Activated T-cell treated with anti-CD3 and anti-CD28 coated beads for 4 hours (primary cell): ENCODE measurements around the gene POLE2.

Experiments
- DNase-seq: peaks from one replicate; pipeline ENCODE4 v3.0.0-alpha.2; 2020

Gene POLE2

DNA sequence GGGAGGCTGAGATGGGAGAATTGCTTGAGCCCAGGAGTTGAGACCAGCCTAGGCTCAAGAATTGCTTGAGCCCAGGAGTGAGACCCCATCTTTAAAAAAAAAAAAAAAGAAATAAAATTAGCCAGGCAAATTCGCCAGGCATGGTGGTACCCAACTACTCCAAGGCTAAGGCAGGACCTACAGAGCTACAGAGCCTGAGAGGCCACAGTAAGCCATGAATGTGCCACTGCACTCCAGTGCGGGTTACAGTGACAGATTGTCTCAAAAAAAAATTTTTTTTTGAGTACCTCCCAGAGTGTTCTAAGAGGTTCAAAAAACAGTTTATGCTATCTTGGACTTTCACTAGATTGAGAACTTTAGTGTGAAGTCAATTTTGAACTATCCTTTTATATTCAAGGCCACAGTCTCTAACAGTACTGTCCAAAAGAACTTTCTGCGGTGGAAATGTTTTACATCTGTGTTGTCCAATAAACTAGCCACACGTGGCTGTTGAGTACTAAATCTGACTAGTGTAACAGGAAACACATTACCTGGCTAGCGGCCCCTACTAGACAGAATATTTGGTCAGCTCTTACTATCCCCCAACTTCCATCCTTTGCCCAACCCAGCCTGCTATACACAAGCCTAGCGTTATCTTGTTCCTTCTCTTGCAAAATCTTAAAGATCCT lies 70.0 kb downstream of the POLE2 start:
- no peak for DNase-seq

GRCh38 chr14:49615776-49616175 lies 72.2 kb downstream of the POLE2 start:
- DNase-seq = no peak

DNA sequence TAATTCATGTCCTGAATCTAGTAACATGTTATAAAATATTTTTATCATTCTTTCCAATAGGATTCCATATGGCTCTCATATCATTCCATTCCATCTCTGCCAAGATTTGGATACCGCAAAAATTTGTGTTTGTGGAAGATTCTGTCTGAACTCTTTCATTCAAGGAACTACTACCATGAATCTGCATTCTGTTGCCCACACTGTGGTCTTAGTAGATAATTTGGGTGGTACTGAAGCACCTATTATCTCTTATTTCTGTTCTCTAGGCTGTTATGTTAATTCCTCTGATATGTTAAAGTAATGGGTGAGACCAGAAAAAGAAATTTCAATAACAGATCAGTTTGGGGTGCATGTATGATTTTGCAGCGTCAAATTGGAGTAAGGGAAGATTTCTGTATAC lies 73.8 kb downstream of the POLE2 start:
- no peak for DNase-seq

DNA sequence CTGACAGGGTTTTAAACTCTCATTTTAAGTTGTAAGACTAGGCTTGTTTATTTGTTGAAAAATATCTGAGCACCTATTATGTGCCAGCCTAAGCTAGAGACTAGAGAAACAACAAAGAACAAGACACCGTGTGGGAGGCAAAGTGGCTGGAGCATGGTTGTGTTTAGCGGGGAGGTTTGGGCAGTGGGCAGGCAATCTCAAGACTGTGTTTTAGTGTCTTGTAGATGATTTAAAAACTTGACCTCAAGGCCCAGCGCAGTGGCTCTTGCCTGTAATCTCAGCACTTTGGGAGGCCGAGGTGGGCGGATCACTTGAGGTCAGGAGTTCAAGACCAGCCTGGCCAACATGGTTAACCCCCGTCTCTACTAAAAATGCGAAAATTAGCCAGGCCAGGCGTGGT lies 75.3 kb downstream of the POLE2 start:
- no peak for DNase-seq

GRCh38 chr14:49612251-49612650 lies 75.8 kb downstream of the POLE2 start:
- no peak for DNase-seq

DNA sequence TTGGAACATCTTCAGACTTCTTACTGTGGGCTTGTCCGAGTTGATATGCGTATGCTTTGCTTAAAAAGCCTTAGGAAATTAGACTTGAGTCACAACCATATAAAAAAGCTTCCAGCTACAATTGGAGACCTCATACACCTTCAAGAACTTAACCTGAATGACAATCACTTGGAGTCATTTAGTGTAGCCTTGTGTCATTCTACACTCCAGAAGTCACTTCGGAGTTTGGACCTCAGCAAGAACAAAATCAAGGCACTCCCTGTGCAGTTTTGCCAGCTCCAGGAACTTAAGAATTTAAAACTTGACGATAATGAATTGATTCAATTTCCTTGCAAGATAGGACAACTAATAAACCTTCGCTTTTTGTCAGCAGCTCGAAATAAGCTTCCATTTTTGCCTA lies 80.4 kb downstream of the POLE2 start:
- no peak for DNase-seq

- peak; percentile 82 for DNase-seq
Measured at GRCh38 chr14:49598485-49599300, 89.3 kb downstream of the POLE2 start, which contains the start of gene LRR1. LRR1 (plus strand) TSS chr14:49598940; CDS start chr14:49599021, 81 bp downstream.

GRCh38 chr14:49598189-49598484 lies 89.9 kb downstream of the POLE2 start:
- DNase-seq = no peak

DNA sequence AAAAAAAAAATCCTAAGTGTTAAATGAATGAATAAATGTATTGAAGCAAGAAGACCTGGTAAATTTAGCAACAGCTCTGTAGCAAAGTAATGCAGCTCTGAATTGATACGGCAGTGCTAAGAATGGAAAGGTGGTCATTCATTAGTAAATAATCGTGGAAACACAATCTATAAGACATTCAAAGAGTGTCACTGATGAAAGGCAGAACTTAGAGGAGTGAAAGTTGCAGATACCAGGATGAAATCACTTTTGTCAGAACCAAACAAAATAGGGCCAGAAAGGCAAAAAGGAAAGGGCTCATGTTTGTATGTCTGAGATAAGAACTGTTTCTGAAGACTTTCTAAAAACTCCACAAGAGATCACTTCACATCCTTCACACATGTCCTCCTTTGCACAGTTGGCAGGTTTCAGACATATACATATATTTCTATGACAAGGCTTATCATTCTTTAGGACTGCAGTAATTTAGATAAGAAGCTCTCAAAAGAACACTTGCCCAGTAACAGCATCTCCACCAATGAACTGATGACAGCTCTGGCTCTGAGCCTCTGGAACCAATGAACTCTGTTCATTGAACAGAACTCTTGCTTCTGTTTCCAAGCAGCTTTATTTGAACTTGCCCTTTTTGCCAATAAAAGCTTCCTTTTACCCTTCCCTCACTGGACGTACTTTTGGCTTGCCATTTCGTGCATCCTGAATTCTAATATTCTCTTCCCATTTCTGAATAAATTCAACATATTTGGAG lies 93.5 kb downstream of the POLE2 start:
- no peak for DNase-seq
